Neuronal stem cell (in vitro differentiated cells): ENCODE data around the gene ETS1.
A peak's percentile ranks its signal among the peaks of the same experiment; 100 is the strongest.

Experiments used
- DNase-seq: peaks from one replicate; pipeline ENCODE4 v3.0.0-alpha.2; 2013; ENCODE audit warnings: low spot score
- H2AFZ ChIP-seq: one replicate; pipeline ENCODE4 v1.6.1; 2013; ENCODE audit warnings: mild to moderate bottlenecking, low read length, inconsistent platforms
- H2AK5ac ChIP-seq: 2 replicates; pipeline ENCODE4 v1.6.1; 2013; ENCODE audit warnings: low read depth, mild to moderate bottlenecking, inconsistent platforms, low read length, moderate library complexity, mixed read lengths
- H2BK120ac ChIP-seq: 2 replicates; pipeline ENCODE4 v1.6.1; 2013; ENCODE audit warnings: low read depth, mild to moderate bottlenecking, inconsistent platforms, low read length, moderate library complexity, mixed read lengths
- H2BK12ac ChIP-seq: one replicate; pipeline ENCODE4 v1.6.1; 2013; ENCODE audit warnings: low read length, inconsistent platforms
- H2BK15ac ChIP-seq: 2 replicates; pipeline ENCODE4 v1.6.1; 2013; ENCODE audit warnings: mild to moderate bottlenecking, low read length, inconsistent platforms, mixed read lengths
- H2BK5ac ChIP-seq: one replicate; pipeline ENCODE4 v1.6.1; 2013; ENCODE audit warnings: inconsistent platforms, mild to moderate bottlenecking, low read length, moderate library complexity
- H3K14ac ChIP-seq: one replicate; pipeline ENCODE4 v1.6.1; 2013; ENCODE audit warnings: low read length, inconsistent platforms
- H3K18ac ChIP-seq: 2 replicates; pipeline ENCODE4 v1.6.1; 2013; ENCODE audit warnings: low read length, inconsistent platforms
- H3K23ac ChIP-seq: 2 replicates; pipeline ENCODE4 v1.6.1; 2013; ENCODE audit warnings: low read depth, mild to moderate bottlenecking, mixed read lengths, low read length, inconsistent platforms; ENCODE audit not compliant: poor library complexity
- H3K27ac ChIP-seq: replicated peaks from 3 replicates; pipeline ENCODE4 v1.5.1; 2013; ENCODE audit warnings: low read length, inconsistent platforms
- H3K27me3 ChIP-seq, 3 experiments: 2 replicates each; pipeline ENCODE4 v1.6.1; 2013; ENCODE audit warnings: low read length in 3 of 3, mild to moderate bottlenecking in 2 of 3, inconsistent platforms in 1 of 3, low read depth in 1 of 3, mixed read lengths in 1 of 3, moderate library complexity in 1 of 3; ENCODE audit not compliant: control insufficient read depth in 3 of 3, insufficient read depth in 3 of 3
- H3K36me3 ChIP-seq, 2 donors: replicated peaks in 1 of 2; 2 replicates each; pipeline ENCODE4 v1.6.1; 2013; ENCODE audit warnings: low read length in 2 of 2; ENCODE audit not compliant: control insufficient read depth in 2 of 2, insufficient read depth in 2 of 2
- H3K4ac ChIP-seq: 2 replicates; pipeline ENCODE4 v1.6.1; 2013; ENCODE audit warnings: inconsistent platforms, mild to moderate bottlenecking, low read length, moderate library complexity
- H3K4me1 ChIP-seq, 2 donors: 1 replicate in 1 of 2; 2 replicates in 1 of 2; pipeline ENCODE4 v1.6.1; 2013; ENCODE audit warnings: low read length in 2 of 2, low read depth in 1 of 2; ENCODE audit not compliant: control insufficient read depth in 2 of 2, insufficient read depth in 1 of 2
- H3K4me2 ChIP-seq: one replicate; pipeline ENCODE4 v1.6.1; 2013; ENCODE audit warnings: mild to moderate bottlenecking, low read length, inconsistent platforms; ENCODE audit not compliant: insufficient read depth, poor library complexity, severe bottlenecking
- H3K4me3 ChIP-seq, 2 donors: 2 replicates each; pipeline ENCODE4 v1.5.1; 2013; ENCODE audit warnings: low read length in 2 of 2, mild to moderate bottlenecking in 2 of 2, inconsistent platforms in 1 of 2, moderate library complexity in 1 of 2
- H3K79me1 ChIP-seq: one replicate; pipeline ENCODE4 v1.6.1; 2013; ENCODE audit warnings: low read depth, mild to moderate bottlenecking, inconsistent platforms, low read length, moderate library complexity
- H3K9ac ChIP-seq: one replicate; pipeline ENCODE4 v1.6.1; 2013; ENCODE audit warnings: mild to moderate bottlenecking, low read depth, low read length, inconsistent platforms; ENCODE audit not compliant: poor library complexity
- H3K9me3 ChIP-seq, 2 donors: replicated peaks in 1 of 2; 2 replicates each; pipeline versions ENCODE3 to v1.6.1; 2013; ENCODE audit warnings: low read length in 2 of 2, mild to moderate bottlenecking in 2 of 2, inconsistent platforms in 1 of 2, low read depth in 1 of 2, mixed read lengths in 1 of 2, moderate library complexity in 1 of 2; ENCODE audit not compliant: control insufficient read depth in 2 of 2, insufficient read depth in 1 of 2
- H4K8ac ChIP-seq: one replicate; pipeline ENCODE4 v1.6.1; 2013; ENCODE audit warnings: low read depth, mild to moderate bottlenecking, inconsistent platforms, low read length, moderate library complexity
- H4K91ac ChIP-seq: one replicate; pipeline ENCODE4 v1.6.1; 2013; ENCODE audit warnings: low read length, low read depth, mild to moderate bottlenecking, inconsistent platforms; ENCODE audit not compliant: poor library complexity
- WGBS, 2 donors: extraction: QIAGEN DNeasy Blood & Tissue Kit; methylation state at CpG; one replicate each; pipeline ENCODE4 v1.1.7; 2013; ENCODE audit warnings: missing lambda C conversion rate in 2 of 2, mixed read lengths in 1 of 2; ENCODE audit not compliant: insufficient read length in 2 of 2, insufficient replicate concordance in 1 of 2; ENCODE audit errors: extremely low coverage in 2 of 2; 5-methylcytosine and 5-hydroxymethylcytosine counted together

ETS1 gene

GRCh38 chr11:128588093-128588492 lies 735 bp upstream of the ETS1 start:
- H2BK5ac ChIP-seq = no peak overlapping the region
- H3K4me1 ChIP-seq = peaks cover 5 to 10% of the 10 kb centered on the region in 2 donors
- no peak overlapping the region for H3K14ac ChIP-seq
- no peak overlapping the region for H2AFZ ChIP-seq
- H3K23ac ChIP-seq = no peak overlapping the region
- DNase-seq = no peak
- no peak overlapping the region for H2BK120ac ChIP-seq
- H3K9me3 ChIP-seq = no peaks in the 10 kb centered on the region
- H3K18ac ChIP-seq = no peak overlapping the region
- no peak overlapping the region for H2BK12ac ChIP-seq
- no peaks in the 10 kb centered on the region for H3K36me3 ChIP-seq
- H2BK15ac ChIP-seq = no peak overlapping the region
- no peak overlapping the region for H3K9ac ChIP-seq
- no peak overlapping the region for H3K4ac ChIP-seq
- no peak overlapping the region for H2AK5ac ChIP-seq
- H3K27me3 ChIP-seq = peaks cover 0 to 39% (median 16%) of the 10 kb centered on the region in 3 experiments
- no peak overlapping the region for H4K8ac ChIP-seq
- no peak overlapping the region for H3K4me3 ChIP-seq
- no CpG with 5 or more reads among the region's 1 CpG for WGBS, 2 donors
- no peak overlapping the region for H3K27ac ChIP-seq
- H3K79me1 ChIP-seq = no peaks in the 10 kb centered on the region
- no peak overlapping the region for H4K91ac ChIP-seq
- no peak overlapping the region for H3K4me2 ChIP-seq

DNA sequence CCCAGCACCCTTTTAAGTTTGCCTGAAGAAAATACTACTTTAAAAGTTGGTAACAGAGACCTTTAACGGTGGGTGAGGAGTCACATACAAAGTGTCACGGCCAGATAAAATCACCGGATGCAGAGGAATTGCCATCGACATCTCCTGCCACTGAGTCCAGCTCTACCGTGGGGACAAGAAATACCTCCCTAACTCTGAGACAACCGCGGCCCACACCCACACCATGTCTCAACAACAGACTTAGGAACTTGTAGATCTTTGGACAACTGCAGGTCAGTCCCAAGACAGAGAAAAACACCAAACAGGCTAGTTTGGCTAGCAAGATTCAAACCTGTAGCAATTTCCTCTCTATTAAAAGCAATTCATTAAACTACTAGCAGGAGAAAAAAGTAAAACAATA lies 669 bp downstream of the ETS1 start:
- no peak for DNase-seq
- Histone ChIP-seq H3K36me3 (no peaks in the 10 kb centered on the region), H3K14ac (no peak overlapping the region), H3K4ac (no peak overlapping the region), H2AK5ac (no peak overlapping the region), H2BK12ac (no peak overlapping the region), H3K4me3 (no peak overlapping the region), H4K8ac (no peak overlapping the region), H3K18ac (no peak overlapping the region), H3K27me3 (peaks cover 0 to 36% (median 17%) of the 10 kb centered on the region in 3 experiments), H2AFZ (no peak overlapping the region), H2BK15ac (no peak overlapping the region), H4K91ac (no peak overlapping the region), H3K4me2 (no peak overlapping the region), H3K9ac (no peak overlapping the region), H2BK5ac (no peak overlapping the region), H3K27ac (no peak overlapping the region), H3K23ac (no peak overlapping the region), H3K79me1 (no peaks in the 10 kb centered on the region), H3K4me1 (peaks cover 3 to 14% of the 10 kb centered on the region in 2 donors), H3K9me3 (no peaks in the 10 kb centered on the region), H2BK120ac (no peak overlapping the region)
- no CpG with 5 or more reads among the region's 7 CpGs for WGBS, 2 donors

- no peaks in the 10 kb centered on the region for H3K9me3 ChIP-seq
- no peak overlapping the region for H3K9ac ChIP-seq
- DNase-seq = no peak
- H3K27me3 ChIP-seq = peaks cover 0 to 34% (median 17%) of the 10 kb centered on the region in 3 experiments
- H3K4ac ChIP-seq = no peak overlapping the region
- no peak overlapping the region for H2BK5ac ChIP-seq
- no CpG with 5 or more reads among the region's 14 CpGs for WGBS, 2 donors
- H3K4me2 ChIP-seq = no peak overlapping the region
- H3K14ac ChIP-seq = no peak overlapping the region
- H3K36me3 ChIP-seq = no peaks in the 10 kb centered on the region
- H2BK15ac ChIP-seq = no peak overlapping the region
- H3K4me1 ChIP-seq = peaks cover 3 to 14% of the 10 kb centered on the region in 2 donors
- peak overlapping the region; percentile 3 for H2AFZ ChIP-seq
- no peak overlapping the region for H4K91ac ChIP-seq
- H3K27ac ChIP-seq = no peak overlapping the region
- no peak overlapping the region for H3K23ac ChIP-seq
- no peaks in the 10 kb centered on the region for H3K79me1 ChIP-seq
- H4K8ac ChIP-seq = no peak overlapping the region
- no peak overlapping the region for H2BK12ac ChIP-seq
- no peak overlapping the region for H3K4me3 ChIP-seq
- no peak overlapping the region for H2BK120ac ChIP-seq
- no peak overlapping the region for H3K18ac ChIP-seq
- no peak overlapping the region for H2AK5ac ChIP-seq
These were observed 1.7 kb downstream of the ETS1 start for GRCh38 chr11:128585498-128586238.

DNA sequence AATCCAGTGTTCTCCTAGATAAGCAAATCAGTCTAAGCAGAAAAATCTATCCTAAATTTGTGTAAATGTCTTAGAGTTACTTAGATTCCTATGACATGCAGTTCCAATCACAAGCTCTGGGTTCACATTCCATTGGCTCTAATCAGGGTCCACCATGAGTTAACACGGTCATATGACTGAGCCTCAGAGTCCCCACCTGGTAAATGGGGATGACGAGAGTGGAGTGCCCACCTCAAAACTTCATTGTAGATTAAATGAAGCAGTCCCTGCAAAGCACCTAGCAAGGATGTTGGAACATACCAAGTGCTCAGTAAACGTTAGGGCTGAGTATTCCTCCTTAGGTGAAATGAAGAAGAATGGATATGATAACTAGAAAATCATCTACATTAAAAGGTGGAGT lies 3.1 kb downstream of the ETS1 start:
- H3K23ac ChIP-seq = no peak overlapping the region
- no peak overlapping the region for H2AFZ ChIP-seq
- no peak overlapping the region for H4K8ac ChIP-seq
- no peak overlapping the region for H2BK12ac ChIP-seq
- no peaks in the 10 kb centered on the region for H3K9me3 ChIP-seq
- WGBS, 2 donors = no CpG with 5 or more reads among the region's 3 CpGs
- H3K4ac ChIP-seq = no peak overlapping the region
- no peak overlapping the region for H2BK120ac ChIP-seq
- no peak overlapping the region for H3K14ac ChIP-seq
- H2AK5ac ChIP-seq = no peak overlapping the region
- H2BK15ac ChIP-seq = no peak overlapping the region
- no peak overlapping the region for H3K18ac ChIP-seq
- no peak overlapping the region for H4K91ac ChIP-seq
- no peaks in the 10 kb centered on the region for H3K79me1 ChIP-seq
- H3K4me1 ChIP-seq = peaks cover 3 to 14% of the 10 kb centered on the region in 2 donors
- H3K4me3 ChIP-seq = no peak overlapping the region
- DNase-seq = no peak
- H3K27ac ChIP-seq = no peak overlapping the region
- no peak overlapping the region for H3K9ac ChIP-seq
- H3K27me3 ChIP-seq = peaks cover 0 to 34% (median 17%) of the 10 kb centered on the region in 3 experiments
- no peaks in the 10 kb centered on the region for H3K36me3 ChIP-seq
- H2BK5ac ChIP-seq = no peak overlapping the region
- H3K4me2 ChIP-seq = no peak overlapping the region
